OCI-LY1 (cell line): ENCODE results near the gene PLEKHA6.

ENCODE experiments used
- H2AFZ ChIP-seq: fragments of 200-600 bp; sonication (generic), shearing (Covaris generic); 2 replicates; pipeline ENCODE4 v1.6.0; 2014; ENCODE audit warnings: antibody characterized with exemption, mild to moderate bottlenecking, low read length
- H3F3A ChIP-seq: fragments of 200-600 bp; sonication (generic), shearing (Covaris generic); 2 replicates; pipeline ENCODE4 v1.6.0; 2014; ENCODE audit warnings: mild to moderate bottlenecking, antibody characterized with exemption, low read length, moderate library complexity; ENCODE audit not compliant: insufficient read depth
- H3K27ac ChIP-seq: fragments of 200-600 bp; sonication (generic); 2 replicates; pipeline ENCODE4 v1.5.1; 2014; ENCODE audit warnings: low read length, mixed run types, mild to moderate bottlenecking, low read depth; ENCODE audit not compliant: poor library complexity, severe bottlenecking
- H3K27me3 ChIP-seq: fragments of 200-600 bp; sonication (generic); 2 replicates; pipeline ENCODE4 v1.6.0; 2014; ENCODE audit warnings: antibody characterized with exemption, mild to moderate bottlenecking, low read length, moderate library complexity; ENCODE audit not compliant: insufficient read depth
- H3K36me3 ChIP-seq: fragments of 200-600 bp; sonication (generic); 2 replicates; pipeline ENCODE4 v1.6.1; 2014; ENCODE audit warnings: mild to moderate bottlenecking, antibody characterized with exemption, low read length, moderate library complexity, mixed read lengths; ENCODE audit not compliant: insufficient read depth
- H3K4me1 ChIP-seq: fragments of 200-600 bp; sonication (generic); 2 replicates; pipeline ENCODE4 v1.5.1; 2014; ENCODE audit warnings: mild to moderate bottlenecking, low read length, moderate library complexity; ENCODE audit not compliant: insufficient read depth, severe bottlenecking
- H3K4me2 ChIP-seq: fragments of 200-600 bp; sonication (generic), shearing (Covaris generic); 2 replicates; pipeline ENCODE4 v1.6.1; 2014; ENCODE audit warnings: low read length
- H3K4me3 ChIP-seq: fragments of 200-600 bp; sonication (generic); 2 replicates; pipeline ENCODE4 v1.5.1; 2014; ENCODE audit warnings: low read length, low read depth, mild to moderate bottlenecking, mixed read lengths; ENCODE audit not compliant: poor library complexity, severe bottlenecking
- H3K79me2 ChIP-seq: fragments of 200-600 bp; shearing (Covaris generic); 2 replicates; pipeline ENCODE4 v1.6.1; 2016; ENCODE audit warnings: mixed run types, low read length, mixed read lengths; ENCODE audit not compliant: insufficient read depth
- H3K9ac ChIP-seq: fragments of 200-600 bp; sonication (generic), shearing (Covaris generic); 2 replicates; pipeline ENCODE4 v1.6.1; 2014; ENCODE audit warnings: mild to moderate bottlenecking, low read length, mixed read lengths
- H3K9me2 ChIP-seq: fragments of 200-600 bp; sonication (generic), shearing (Covaris generic); 2 replicates; pipeline ENCODE4 v1.6.1; 2014; ENCODE audit warnings: low read depth, mild to moderate bottlenecking, low read length, mixed read lengths
- H3K9me3 ChIP-seq: fragments of 200-600 bp; shearing (Covaris generic); 2 replicates; pipeline ENCODE4 v1.6.1; 2014; ENCODE audit warnings: low read length, mixed read lengths
- H4K20me1 ChIP-seq: fragments of 200-600 bp; sonication (generic), shearing (Covaris generic); 2 replicates; pipeline ENCODE4 v1.6.0; 2016; ENCODE audit warnings: mild to moderate bottlenecking, low read length; ENCODE audit not compliant: insufficient read depth
- EZH2 ChIP-seq: fragments of 200-600 bp; sonication (generic), shearing (Covaris generic); IDR thresholded peaks from 2 replicates; pipeline ENCODE4 v1.8.0; 2017; ENCODE audit warnings: borderline replicate concordance, mixed run types, mild to moderate bottlenecking, antibody characterized with exemption, low read length, moderate library complexity, mixed read lengths
- TF ChIP-seq, protein P1 (sequence below): fragments of 200-600 bp; sonication (generic), shearing (Covaris generic); IDR thresholded peaks from 2 replicates; pipeline ENCODE4 v1.5.1; 2017; ENCODE audit warnings: mild to moderate bottlenecking, antibody characterized with exemption, low read length, moderate library complexity, mixed read lengths

PLEKHA6 gene

DNA sequence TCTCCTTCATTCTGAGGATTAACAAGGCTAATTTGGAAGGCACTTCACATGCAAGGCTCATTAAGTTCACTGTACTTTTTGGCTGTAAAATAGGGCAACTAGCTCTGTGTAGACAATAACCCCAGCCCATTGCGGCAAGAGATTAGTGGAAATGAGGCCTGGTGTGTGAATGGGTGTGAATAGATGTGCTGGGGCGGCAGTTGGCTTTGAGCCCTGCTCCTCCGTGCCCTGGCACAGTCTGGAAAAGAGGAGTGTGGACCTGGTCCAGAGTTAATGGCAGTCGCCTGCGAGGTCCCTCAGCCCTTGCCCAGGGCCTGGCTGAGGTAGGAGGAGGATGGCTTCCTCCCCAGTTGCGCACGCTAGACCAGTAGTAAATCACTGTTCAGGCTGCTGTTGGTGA is 168.3 kb downstream of the PLEKHA6 start:
- Histone ChIP-seq H3K9ac (no peak overlapping the region), H4K20me1 (no peaks in the 10 kb centered on the region), H3K4me2 (no peak overlapping the region), H3F3A (no peaks in the 10 kb centered on the region), H3K79me2 (no peaks in the 10 kb centered on the region), H3K9me3 (no peaks in the 10 kb centered on the region), H3K27ac (no peak overlapping the region), H3K27me3 (no peaks in the 10 kb centered on the region), H3K4me3 (no peak overlapping the region), H2AFZ (no peak overlapping the region), H3K36me3 (no peaks in the 10 kb centered on the region), H3K4me1 (no peaks in the 10 kb centered on the region), H3K9me2 (no peaks in the 10 kb centered on the region)
- TF ChIP-seq, protein P1, sequence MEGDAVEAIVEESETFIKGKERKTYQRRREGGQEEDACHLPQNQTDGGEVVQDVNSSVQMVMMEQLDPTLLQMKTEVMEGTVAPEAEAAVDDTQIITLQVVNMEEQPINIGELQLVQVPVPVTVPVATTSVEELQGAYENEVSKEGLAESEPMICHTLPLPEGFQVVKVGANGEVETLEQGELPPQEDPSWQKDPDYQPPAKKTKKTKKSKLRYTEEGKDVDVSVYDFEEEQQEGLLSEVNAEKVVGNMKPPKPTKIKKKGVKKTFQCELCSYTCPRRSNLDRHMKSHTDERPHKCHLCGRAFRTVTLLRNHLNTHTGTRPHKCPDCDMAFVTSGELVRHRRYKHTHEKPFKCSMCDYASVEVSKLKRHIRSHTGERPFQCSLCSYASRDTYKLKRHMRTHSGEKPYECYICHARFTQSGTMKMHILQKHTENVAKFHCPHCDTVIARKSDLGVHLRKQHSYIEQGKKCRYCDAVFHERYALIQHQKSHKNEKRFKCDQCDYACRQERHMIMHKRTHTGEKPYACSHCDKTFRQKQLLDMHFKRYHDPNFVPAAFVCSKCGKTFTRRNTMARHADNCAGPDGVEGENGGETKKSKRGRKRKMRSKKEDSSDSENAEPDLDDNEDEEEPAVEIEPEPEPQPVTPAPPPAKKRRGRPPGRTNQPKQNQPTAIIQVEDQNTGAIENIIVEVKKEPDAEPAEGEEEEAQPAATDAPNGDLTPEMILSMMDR, result no peak
- TF ChIP-seq EZH2, result no peak

DNA sequence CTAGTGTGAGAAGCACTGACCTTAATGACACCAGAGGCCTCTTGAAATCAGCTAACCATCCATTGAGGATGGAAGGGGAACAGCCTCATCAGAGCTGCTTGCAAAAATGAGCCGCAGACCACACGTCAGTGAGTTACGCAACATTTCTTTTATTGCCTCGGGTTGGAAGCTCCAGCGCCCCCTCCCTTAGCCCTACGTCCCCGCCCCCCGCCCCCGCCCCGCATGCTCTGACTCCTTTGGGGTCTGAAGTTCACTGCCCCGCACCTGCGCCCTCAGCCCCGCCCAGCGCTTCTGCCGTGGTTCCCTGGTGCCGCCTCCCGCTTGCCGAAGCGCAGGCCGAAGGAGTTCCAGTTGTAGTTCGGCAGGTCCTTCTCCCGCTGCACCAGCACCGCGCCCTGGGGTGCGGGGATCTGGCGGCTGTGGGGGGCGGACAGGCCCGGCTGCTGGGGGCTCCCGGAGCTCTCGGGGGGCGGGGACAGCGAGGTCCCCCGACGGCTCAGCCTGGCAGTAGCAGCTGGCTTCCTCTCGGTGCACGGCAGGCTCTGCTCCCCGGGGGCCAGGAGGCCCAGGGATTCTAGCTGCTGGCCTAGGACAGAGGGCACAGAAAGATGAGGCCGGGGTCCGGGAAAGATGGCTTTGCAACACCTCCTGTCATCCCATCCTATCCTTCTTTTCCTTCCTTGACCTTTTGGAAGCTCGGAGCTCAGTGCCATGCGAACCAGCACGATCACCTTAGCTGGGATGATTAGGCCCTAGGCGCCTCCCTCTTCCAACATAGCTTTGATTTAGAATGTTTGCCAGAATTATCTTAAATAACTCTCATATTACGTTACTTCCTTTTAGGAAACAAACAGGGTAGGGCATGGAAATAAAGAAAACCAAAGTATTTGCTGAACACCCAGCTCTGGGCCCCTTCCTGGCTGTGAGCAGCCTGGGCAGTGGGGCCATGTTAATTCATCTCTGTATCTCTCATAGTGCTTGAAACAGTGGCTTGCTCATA is 169.2 kb downstream of the PLEKHA6 start:
- TF ChIP-seq, protein P1, result no peak
- no peak for TF ChIP-seq EZH2
- H3F3A ChIP-seq, result no peaks in the 10 kb centered on the region
- no peak overlapping the region for H3K27ac ChIP-seq
- H3K79me2 ChIP-seq, result no peaks in the 10 kb centered on the region
- no peaks in the 10 kb centered on the region for H4K20me1 ChIP-seq
- H3K9me3 ChIP-seq, result no peaks in the 10 kb centered on the region
- H2AFZ ChIP-seq, result no peak overlapping the region
- no peak overlapping the region for H3K9ac ChIP-seq
- no peak overlapping the region for H3K4me3 ChIP-seq
- H3K4me1 ChIP-seq, result no peaks in the 10 kb centered on the region
- H3K9me2 ChIP-seq, result no peaks in the 10 kb centered on the region
- H3K36me3 ChIP-seq, result no peaks in the 10 kb centered on the region
- no peak overlapping the region for H3K4me2 ChIP-seq
- no peaks in the 10 kb centered on the region for H3K27me3 ChIP-seq

DNA sequence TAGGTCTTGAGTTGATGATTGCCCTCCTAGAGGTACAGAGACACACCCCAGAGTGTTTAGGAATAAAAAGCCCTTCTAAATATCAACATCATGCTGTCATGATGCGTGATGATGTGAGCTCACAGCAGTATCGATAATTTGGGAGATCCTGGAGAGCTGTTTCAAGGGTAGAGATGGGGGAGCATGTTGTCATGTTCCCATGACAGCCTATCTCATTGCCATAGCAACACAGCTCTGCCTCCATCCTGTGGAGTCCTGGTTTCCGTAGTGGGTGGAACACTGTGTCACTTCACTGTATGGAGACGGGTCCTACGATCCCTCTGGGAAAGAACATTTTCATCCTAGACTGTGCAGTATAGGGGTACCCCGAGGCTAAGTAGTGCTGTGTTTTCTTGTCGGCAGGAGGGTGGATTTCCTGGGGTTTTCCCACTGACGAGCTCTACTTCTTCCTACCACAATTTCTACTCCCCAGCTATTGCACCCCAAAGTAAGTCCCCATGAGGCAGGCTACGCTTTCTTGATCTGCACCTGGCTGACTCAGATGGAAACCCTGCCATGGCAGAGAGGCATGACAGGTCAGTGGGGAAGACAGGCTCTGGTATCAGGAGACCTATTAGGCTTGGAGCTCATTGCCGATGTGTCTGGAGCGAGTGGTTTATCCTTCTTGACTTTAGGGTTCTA is 170.6 kb downstream of the PLEKHA6 start:
- H3K9ac ChIP-seq, result no peak overlapping the region
- no peak overlapping the region for H3K4me3 ChIP-seq
- no peak overlapping the region for H3K4me2 ChIP-seq
- no peaks in the 10 kb centered on the region for H3K4me1 ChIP-seq
- H3K27ac ChIP-seq, result no peak overlapping the region
- H3K36me3 ChIP-seq, result no peaks in the 10 kb centered on the region
- no peaks in the 10 kb centered on the region for H3K79me2 ChIP-seq
- no peaks in the 10 kb centered on the region for H3F3A ChIP-seq
- no peak overlapping the region for H2AFZ ChIP-seq
- no peaks in the 10 kb centered on the region for H3K27me3 ChIP-seq
- no peaks in the 10 kb centered on the region for H4K20me1 ChIP-seq
- H3K9me3 ChIP-seq, result no peaks in the 10 kb centered on the region
- no peaks in the 10 kb centered on the region for H3K9me2 ChIP-seq
- TF ChIP-seq, protein P1, result no peak
- TF ChIP-seq EZH2, result no peak
